OCI-M1 (cell line): ENCODE measurements around the gene PEMT.
A peak's percentile ranks its signal among the peaks of the same experiment; 100 is the strongest.
"Not testable (repeated sequence)": the region's sequence is repeated elsewhere in the genome, so short reads cannot be mapped to it uniquely, and the experiment has no call there.

Experiments used
- DNase-seq: peaks from one replicate; lab custom pipeline; 2025; lab: John Stamatoyannopoulos, UW

Gene PEMT

DNA sequence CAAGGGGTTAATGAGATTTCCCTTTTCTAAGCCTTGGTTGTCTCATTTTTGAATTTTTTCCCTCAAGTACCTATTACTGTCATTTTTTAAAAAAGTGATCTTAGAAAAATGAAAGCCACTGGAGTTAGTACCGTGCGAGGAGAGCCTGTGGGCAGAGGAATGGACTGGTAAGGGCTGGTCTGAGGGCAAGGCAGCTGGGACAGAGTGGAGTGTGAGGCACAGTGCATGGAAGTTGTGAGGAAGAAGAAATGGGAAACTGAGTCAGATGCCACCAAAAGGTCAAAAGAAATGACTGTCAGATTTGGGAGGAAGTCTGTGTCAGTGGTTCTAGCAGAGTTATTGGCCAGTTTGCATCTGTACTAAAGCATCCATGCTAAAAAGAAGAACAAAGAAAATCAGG, 103.5 kb downstream of the PEMT start:
- DNase-seq, result no peak

GRCh38 chr17:17486416-17486815, 105.1 kb downstream of the PEMT start:
- DNase-seq, result not testable (repeated sequence)

GRCh38 chr17:17485420-17485819, 106.1 kb downstream of the PEMT start:
- no peak for DNase-seq

DNA sequence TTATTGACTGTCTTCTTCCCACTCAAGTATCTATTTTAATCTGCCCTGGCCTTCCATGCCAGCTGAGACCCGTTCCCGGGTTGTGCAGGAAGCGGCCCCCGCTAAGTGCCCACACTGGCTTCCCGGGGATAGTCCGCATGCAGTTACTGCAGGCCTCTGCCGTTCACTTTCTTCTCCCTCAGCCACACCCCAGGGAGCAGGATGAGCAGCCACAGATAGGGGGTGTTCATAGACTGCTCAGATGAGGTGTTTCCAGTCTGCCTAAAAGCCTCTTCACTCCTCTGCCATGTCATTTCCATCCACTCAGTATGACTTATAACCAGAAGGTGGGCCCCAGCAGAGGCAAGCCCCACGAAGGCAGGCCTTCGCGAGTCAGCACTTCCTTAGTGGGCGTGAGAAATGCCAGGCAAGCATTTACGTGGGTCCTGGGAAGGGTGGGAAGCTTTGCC, 107.0 kb downstream of the PEMT start:
- DNase-seq, result no peak

DNA sequence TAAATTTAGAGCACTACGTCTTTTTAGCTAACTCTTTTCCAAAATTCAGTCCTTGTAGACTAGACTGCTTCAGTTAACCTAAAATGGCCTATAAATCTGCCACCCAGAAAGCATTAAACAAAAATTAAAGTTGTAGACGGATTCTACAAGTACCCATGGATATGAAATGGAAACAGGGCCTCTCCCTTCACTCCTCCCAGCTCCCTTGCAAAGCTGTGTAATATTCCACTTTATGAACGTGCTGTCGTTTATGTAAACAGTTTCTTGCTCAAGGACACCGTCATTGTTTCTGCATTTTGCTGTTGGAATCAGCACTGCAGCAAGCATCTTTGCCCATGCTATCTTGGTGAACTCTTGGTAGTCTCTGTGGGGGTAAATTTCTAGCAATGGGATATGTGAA, 109.6 kb downstream of the PEMT start:
- DNase-seq, result no peak

- no peak for DNase-seq
Observed at GRCh38 chr17:17480593-17481148, 110.8 kb downstream of the PEMT start.

GRCh38 chr17:17479209-17479608, 112.3 kb downstream of the PEMT start:
- DNase-seq, result no peak

DNA sequence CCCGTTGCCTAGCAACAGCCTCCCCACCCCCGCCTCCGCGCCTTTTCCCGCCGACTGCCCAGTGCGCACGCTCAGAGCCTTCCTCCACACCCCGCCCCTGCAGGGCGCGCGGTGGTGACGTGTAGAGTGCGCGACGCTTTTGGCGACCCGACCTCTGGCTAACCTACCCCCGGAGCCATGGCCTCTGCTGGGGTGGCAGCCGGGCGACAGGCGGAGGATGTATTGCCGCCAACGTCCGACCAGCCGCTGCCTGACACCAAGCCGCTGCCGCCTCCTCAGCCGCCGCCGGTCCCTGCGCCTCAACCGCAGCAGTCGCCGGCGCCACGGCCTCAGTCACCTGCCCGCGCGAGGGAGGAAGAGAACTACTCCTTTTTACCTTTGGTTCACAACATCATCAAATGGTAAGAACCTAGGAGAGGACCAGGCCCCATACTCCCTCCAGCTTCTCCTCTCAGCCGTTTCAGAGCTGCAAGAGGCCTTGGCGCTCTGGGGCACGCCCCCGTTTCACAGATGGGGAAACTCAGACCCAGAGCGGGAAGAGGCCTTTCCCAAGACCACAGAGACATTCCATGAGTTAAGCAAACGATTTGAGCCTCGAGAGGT, 114.5 kb downstream of the PEMT start, which contains the start of gene MED9:
Gene MED9, plus strand, starts transcription at position 136 of the 603 bp plus-strand sequence. Its CDS starts 42 bp downstream, at position 178.
- DNase-seq, result peak; percentile 89

- DNase-seq, result no peak
Observed at GRCh38 chr17:17474341-17474740, 117.2 kb downstream of the PEMT start.

- DNase-seq, result no peak
Observed at GRCh38 chr17:17472333-17472920, 119.1 kb downstream of the PEMT start.

DNA sequence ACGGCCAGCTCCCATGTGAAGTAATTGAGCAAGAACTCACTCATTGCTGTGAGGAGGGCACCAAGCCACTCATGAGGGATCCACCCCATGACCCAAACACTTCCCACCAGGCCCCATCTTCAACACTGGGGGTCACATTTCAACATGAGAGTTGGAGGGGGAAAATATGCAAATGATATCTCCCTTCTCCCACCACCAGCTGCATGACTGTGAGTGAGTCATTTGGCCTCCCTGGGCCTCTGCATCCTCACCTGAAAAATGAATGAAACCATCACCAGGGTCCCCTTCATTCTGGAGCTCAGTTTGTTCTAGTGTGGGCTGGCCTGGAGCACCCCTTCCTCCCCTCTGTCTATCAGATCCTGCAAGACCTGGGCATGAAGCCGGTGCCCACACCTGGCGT, 121.5 kb downstream of the PEMT start:
- DNase-seq, result no peak

DNA sequence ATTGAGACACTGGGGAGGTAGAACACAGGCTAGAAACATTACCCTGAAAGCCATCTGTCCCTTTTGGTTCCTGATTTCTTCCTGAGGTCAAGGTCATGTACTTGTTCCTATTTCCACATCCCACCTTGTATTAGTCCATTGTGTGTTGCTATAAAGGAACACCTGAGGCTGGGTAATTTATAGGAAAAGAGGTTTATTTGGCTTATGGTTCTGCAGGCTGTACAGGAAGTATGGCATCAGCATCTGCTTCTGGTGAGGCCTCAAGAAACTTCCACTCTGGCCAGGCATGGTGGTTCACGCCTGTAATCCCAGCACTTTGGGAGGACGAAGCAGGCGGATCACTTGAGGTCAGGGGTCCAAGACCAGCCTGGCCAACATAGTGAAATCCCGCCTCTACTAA, 122.2 kb downstream of the PEMT start:
- DNase-seq, result no peak

DNA sequence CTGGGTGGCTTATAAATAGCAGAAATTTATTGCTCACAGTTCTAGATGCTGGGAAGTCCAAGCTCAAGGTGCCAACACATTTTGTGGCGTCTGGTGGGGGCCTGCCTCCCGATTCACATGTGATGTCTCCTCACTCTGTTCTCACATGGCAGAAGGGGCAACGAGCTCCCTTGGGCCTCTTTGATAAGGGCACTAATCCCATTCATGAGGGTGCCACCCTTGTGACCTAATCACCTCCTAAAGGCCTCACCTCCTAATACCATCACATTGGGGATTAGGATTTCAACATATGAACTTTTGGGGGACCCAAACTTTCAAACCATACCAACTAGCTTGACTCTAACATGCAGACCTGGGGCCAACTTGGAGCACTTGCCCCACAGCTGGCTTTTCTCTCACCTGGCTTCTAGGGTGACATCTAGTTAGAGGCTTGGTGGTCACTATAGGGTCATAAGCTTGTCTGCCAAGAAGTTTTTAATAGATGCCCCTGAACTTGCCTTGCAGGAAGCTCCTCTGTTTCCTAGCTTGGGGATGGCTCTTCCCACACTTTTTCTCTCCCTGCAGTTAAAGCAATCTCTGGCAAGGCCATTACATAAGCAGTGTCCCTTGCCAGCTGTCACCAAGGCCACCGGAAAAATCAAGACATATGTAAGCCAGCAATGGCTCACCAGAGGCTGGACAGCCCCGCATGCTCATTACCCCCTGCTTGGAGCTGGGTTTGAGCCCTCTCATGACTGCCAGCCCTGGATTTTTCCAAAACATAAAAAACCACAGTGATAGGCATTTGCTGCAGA, 123.1 kb downstream of the PEMT start:
- DNase-seq, result no peak

- DNase-seq, result no peak
Observed at GRCh38 chr17:17467720-17468119, 123.8 kb downstream of the PEMT start.

DNA sequence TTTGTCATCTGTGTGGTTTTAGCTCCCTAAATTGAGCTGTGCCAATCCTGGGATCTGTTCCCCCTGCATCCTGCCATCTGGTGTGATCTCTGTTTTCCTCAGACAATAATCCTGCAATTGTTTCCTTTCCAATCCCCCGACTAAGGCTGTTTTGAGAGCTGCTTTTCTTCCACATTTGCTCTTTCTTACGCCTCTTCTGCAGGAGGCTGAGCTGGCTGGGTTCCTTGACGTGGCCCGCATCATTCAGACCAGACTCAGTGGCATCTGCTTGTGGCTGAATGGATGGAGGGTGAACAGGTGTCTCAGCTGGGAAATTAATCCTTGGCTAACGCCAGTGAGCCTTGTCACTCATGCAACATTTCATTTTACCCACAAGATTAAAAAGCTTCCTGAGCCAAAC, 124.5 kb downstream of the PEMT start:
- no peak for DNase-seq

GRCh38 chr17:17466511-17466910, 125.0 kb downstream of the PEMT start:
- no peak for DNase-seq

DNA sequence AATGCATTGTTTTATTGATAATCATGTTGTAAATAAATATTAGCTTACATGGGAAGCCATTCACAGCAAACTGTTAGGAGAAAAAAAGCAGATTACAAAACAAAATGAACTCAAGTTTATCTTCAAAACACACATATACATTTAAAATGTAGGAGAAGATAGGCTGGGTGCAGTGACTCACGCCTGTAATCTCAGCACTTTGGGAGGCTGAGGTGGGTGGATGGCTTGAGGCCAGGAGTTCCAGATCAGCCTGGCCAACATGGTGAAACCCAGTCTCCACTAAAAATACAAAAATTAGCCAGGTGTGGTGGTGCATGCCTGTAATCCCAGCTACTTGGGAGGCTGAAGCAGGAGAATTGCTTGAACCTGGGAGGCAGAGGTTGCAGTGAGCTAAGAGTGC, 125.6 kb downstream of the PEMT start:
- not testable (repeated sequence) for DNase-seq

DNA sequence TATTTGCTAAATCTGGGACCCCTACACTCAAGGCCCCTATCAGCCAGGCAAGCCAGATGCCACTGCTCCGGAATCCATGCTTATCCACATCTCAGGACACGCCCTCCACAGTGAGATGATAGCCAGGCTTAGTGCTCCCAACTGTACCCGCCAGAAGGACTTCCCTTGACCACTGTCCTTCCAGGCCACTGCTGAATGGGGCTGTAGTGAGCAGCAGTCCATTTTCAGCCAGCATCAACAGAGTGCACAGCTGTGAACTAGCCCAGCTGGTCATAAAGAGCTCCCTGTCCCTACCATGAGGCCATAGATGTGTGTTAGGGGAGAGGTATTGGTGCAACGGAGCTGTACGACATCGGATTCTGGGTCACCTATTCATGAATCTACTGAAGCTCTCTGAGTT, 127.7 kb downstream of the PEMT start:
- no peak for DNase-seq

GRCh38 chr17:17462048-17462824, 129.3 kb downstream of the PEMT start:
- DNase-seq, result no peak

GRCh38 chr17:17460038-17460437, 131.5 kb downstream of the PEMT start:
- DNase-seq, result no peak

- no peak for DNase-seq
Observed at GRCh38 chr17:17457680-17458079, 133.8 kb downstream of the PEMT start.

DNA sequence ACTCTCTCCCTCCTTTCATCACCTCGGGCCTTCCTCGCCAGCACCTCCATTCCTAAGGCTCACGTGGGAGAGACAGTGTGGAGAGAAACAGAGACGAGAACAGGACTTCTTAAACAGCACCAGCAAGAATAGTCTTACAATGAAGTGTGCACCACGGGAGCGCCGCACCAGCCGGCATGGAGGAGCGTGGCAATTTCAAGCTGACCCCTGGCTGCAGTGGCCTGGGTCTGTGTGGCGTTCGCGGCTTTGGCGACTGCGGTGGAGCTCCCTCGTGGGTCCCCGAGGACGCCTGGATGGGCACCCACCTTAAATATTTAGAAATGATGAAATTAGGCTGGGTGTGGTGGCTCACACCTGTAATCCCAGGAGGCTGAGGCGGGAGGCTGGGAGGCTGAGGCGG, 135.3 kb downstream of the PEMT start:
- no peak for DNase-seq
